Measurements from ENCODE around the gene RHD.

The RHD gene

DNA sequence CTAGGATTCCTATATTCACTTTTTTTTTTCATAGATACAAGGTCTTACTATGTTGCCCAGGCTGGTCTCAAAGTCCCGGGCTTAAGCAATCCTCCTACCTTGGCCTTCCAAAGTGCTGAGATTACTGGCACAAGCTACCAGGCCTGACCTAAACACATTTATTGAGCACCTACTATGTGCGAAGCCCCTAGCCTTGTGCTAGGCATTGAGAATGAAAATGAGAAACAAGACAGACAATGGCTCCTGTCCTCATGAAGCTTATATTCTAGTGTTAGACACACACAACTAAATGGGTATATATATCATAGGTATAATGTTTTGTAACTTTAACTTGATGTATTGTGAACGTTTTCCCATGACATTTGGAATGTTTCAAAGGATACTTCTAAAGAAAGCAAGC lies 77.3 kb downstream of the RHD start:
- Histone ChIP-seq H3K9ac (ENCODE audit: low read length) (no peak overlapping the region), H3K27me3 (ENCODE audit: low read length) (no peaks in the 10 kb centered on the region), H3K9me3 (ENCODE audit: insufficient read depth, low read length) (no peaks in the 10 kb centered on the region), H3K27ac (ENCODE audit: low read depth, low read length) (no peak overlapping the region), H3K4me2 (ENCODE audit: low read depth, low read length, poor library complexity, severe bottlenecking) (no peak overlapping the region), H2AFZ (ENCODE audit: low read depth, low read length, severe bottlenecking) (no peak overlapping the region), H3K36me3 (ENCODE audit: low read length) (peaks cover 19% of the 10 kb centered on the region; the same call in 1 of the 2 replicates), H3K9me2 (replicated peaks; ENCODE audit: insufficient read depth, low read length) (no peaks in the 10 kb centered on the region), H3K4me3 (ENCODE audit: insufficient read depth, low read length, poor library complexity, severe bottlenecking) (no peak overlapping the region), H4K20me1 (ENCODE audit: low read depth, low read length) (no peaks in the 10 kb centered on the region), H3F3A (ENCODE audit: insufficient read depth) (no peaks in the 10 kb centered on the region), H3K79me2 (ENCODE audit: insufficient read depth, low read length) (no peaks in the 10 kb centered on the region)
- TF ChIP-seq, protein P1, sequence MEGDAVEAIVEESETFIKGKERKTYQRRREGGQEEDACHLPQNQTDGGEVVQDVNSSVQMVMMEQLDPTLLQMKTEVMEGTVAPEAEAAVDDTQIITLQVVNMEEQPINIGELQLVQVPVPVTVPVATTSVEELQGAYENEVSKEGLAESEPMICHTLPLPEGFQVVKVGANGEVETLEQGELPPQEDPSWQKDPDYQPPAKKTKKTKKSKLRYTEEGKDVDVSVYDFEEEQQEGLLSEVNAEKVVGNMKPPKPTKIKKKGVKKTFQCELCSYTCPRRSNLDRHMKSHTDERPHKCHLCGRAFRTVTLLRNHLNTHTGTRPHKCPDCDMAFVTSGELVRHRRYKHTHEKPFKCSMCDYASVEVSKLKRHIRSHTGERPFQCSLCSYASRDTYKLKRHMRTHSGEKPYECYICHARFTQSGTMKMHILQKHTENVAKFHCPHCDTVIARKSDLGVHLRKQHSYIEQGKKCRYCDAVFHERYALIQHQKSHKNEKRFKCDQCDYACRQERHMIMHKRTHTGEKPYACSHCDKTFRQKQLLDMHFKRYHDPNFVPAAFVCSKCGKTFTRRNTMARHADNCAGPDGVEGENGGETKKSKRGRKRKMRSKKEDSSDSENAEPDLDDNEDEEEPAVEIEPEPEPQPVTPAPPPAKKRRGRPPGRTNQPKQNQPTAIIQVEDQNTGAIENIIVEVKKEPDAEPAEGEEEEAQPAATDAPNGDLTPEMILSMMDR (IDR thresholded peaks at IDR 0.05; ENCODE audit: insufficient read depth, low read length, poor library complexity, severe bottlenecking), result no peak
- TF ChIP-seq EZH2phosphoT487 (conservative IDR thresholded peaks at IDR 0.05; ENCODE audit: low read length), result no peak

DNA sequence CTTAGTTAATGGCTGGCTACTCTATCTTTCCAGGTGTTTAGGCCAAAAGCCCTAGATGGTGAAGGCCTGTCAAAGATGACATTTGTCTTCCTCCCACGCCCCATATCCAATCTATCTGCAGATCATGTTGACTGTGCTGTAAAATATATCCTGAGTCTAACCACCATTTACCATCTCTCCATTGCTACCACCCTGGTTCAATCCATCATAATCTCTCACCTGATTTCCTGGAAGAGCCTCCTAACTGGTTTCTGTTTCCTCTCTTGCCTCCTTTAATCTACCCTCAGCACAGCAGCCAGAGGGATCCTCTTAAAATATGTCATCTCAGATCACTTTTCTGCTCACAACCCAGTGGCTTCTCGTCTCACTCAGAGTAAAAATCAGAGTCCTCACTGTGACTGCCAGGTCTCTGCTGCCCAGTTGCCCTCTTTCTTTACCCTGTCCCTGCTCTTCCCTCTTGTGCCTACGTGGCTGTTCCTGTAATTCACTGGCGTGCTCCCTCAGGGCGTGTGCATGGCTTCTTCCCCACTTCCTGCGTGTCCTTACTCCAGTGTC lies 83.6 kb downstream of the RHD start:
- H3K9me3 ChIP-seq (ENCODE audit: insufficient read depth, low read length), result no peaks in the 10 kb centered on the region

DNA sequence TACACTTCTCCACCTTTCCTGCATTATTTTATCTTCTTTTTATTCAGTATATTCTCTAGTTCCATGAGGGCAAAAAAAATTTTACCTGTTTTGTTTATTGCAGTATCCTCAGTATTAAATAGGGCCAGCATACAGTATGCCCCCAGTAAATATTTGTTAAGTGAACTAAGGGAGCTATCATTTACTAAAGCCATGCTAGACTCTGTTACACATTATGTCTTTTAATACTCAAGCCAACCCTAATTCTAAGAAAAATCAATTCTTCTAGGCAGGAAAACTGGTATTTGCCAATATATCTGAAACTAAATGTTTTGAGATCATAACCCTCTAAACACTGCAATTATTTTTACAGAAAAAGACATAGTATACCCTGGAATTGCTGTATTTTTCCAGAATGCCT lies 84.1 kb downstream of the RHD start:
- H3K79me2 ChIP-seq (ENCODE audit: insufficient read depth, low read length), result no peaks in the 10 kb centered on the region
- H3K36me3 ChIP-seq (ENCODE audit: low read length), result peaks cover 19% of the 10 kb centered on the region; the same call in 1 of the 2 replicates
- no peak for TF ChIP-seq EZH2phosphoT487 (conservative IDR thresholded peaks at IDR 0.05; ENCODE audit: low read length)
- TF ChIP-seq, protein P1 (IDR thresholded peaks at IDR 0.05; ENCODE audit: insufficient read depth, low read length, poor library complexity, severe bottlenecking), result no peak
- H3K9ac ChIP-seq (ENCODE audit: low read length), result no peak overlapping the region
- H3K9me2 ChIP-seq (replicated peaks; ENCODE audit: insufficient read depth, low read length), result no peaks in the 10 kb centered on the region
- no peaks in the 10 kb centered on the region for H4K20me1 ChIP-seq (ENCODE audit: low read depth, low read length)
- H3K4me3 ChIP-seq (ENCODE audit: insufficient read depth, low read length, poor library complexity, severe bottlenecking), result no peak overlapping the region
- H3K27ac ChIP-seq (ENCODE audit: low read depth, low read length), result no peak overlapping the region
- H3K9me3 ChIP-seq (ENCODE audit: insufficient read depth, low read length), result no peaks in the 10 kb centered on the region
- H2AFZ ChIP-seq (ENCODE audit: low read depth, low read length, severe bottlenecking), result no peak overlapping the region
- H3K4me2 ChIP-seq (ENCODE audit: low read depth, low read length, poor library complexity, severe bottlenecking), result no peak overlapping the region
- no peaks in the 10 kb centered on the region for H3F3A ChIP-seq (ENCODE audit: insufficient read depth)
- H3K27me3 ChIP-seq (ENCODE audit: low read length), result no peaks in the 10 kb centered on the region

More for the DNA sequence above, 83.6 kb downstream of the RHD start:
- no peaks in the 10 kb centered on the region for H3K9me2 ChIP-seq (replicated peaks; ENCODE audit: insufficient read depth, low read length)
- no peaks in the 10 kb centered on the region for H4K20me1 ChIP-seq (ENCODE audit: low read depth, low read length)
- H3K9ac ChIP-seq (ENCODE audit: low read length), result no peak overlapping the region
- no peaks in the 10 kb centered on the region for H3K27me3 ChIP-seq (ENCODE audit: low read length)
- TF ChIP-seq EZH2phosphoT487 (conservative IDR thresholded peaks at IDR 0.05; ENCODE audit: low read length), result no peak
- TF ChIP-seq, protein P1 (IDR thresholded peaks at IDR 0.05; ENCODE audit: insufficient read depth, low read length, poor library complexity, severe bottlenecking), result no peak
- no peaks in the 10 kb centered on the region for H3K79me2 ChIP-seq (ENCODE audit: insufficient read depth, low read length)
- H2AFZ ChIP-seq (ENCODE audit: low read depth, low read length, severe bottlenecking), result no peak overlapping the region
- no peak overlapping the region for H3K27ac ChIP-seq (ENCODE audit: low read depth, low read length)
- H3F3A ChIP-seq (ENCODE audit: insufficient read depth), result no peaks in the 10 kb centered on the region
- H3K4me2 ChIP-seq (ENCODE audit: low read depth, low read length, poor library complexity, severe bottlenecking), result no peak overlapping the region
- H3K4me3 ChIP-seq (ENCODE audit: insufficient read depth, low read length, poor library complexity, severe bottlenecking), result no peak overlapping the region
- peaks cover 19% of the 10 kb centered on the region; the same call in 1 of the 2 replicates for H3K36me3 ChIP-seq (ENCODE audit: low read length)
